Right lobe of liver (tissue), 4 donors: ENCODE data around the gene PCGF5.

Source experiments
- CTCF ChIP-seq, 4 donors: fragments of 200-600 bp in 3 of 4; fragments of 450-650 bp in 1 of 4; IDR thresholded peaks; one replicate each; pipeline versions ENCODE4 v1.5.1 to v1.8.0; 2016 to 2022; ENCODE audit warnings: antibody characterized with exemption in 4 of 4, mild to moderate bottlenecking in 2 of 4
- POLR2A ChIP-seq: fragments of 450-650 bp; IDR thresholded peaks from one replicate; pipeline ENCODE4 v1.6.1; 2017; ENCODE audit warnings: antibody characterized with exemption, mild to moderate bottlenecking
- donor health status: DM: no; HTN: no; CAD: no.
- donor health status: DM: no; HTN: no; CAD: no.
- donor health status: DM: no; HTN: yes; CAD: no.

GRCh38 chr10:91294134-91294906 is 73.9 kb downstream of the PCGF5 start:
- no peak for TF ChIP-seq CTCF (IDR thresholded peaks at IDR 0.05)
- no peak for TF ChIP-seq POLR2A
